ENCODE results near the gene PDE7B. TPM values are rescaled to one million over a fixed set of nuclear protein-coding genes. Genes with fewer than 3 reads are reported as not detected.

PDE7B gene
- total RNA-seq, 1 donor from 2014 or later = 3.9 TPM

DNA sequence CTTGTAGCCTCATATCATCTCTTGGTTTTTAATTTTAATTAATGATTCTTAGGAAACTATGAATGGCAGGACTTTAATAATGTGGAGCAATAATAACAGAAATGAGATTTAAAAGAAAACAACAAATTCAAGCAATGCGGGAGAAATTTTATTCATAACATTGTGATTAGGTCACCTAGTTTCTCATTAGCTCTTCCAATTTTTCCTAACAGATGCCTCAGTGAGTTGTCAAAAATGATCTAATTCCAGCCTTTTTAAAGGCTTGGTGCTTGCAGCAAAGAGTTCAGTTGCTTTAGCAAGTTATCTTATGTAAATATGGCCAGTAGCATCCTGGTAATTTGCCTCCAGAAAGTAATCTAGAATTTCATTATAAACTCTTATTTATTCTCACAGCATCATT lies 20.4 kb downstream of the PDE7B start:
- no peak for DNase-seq (ENCODE audit: extremely low spot score, unreplicated experiment)
- H3K36me3 Mint-ChIP-seq (ENCODE audit: unreplicated experiment) = peaks cover 1% of the 10 kb centered on the region

DNA sequence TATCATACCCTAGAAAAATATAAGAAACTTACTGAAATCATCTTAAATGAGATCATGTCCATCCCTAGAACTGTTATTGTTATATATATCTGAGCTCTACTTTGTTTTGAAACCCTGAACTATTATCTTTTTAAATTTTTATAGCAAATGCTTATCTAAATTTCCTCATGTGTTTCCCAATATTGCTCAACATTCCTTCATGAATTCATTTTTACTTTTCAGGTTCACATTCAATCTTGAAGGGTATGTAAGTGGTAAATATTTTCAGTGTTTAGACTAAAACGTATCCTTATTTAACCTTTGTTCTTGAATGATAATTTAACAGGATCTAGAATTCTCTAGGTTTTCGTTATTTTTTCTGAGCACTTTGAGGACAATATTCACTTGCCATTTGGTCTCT lies 23.9 kb downstream of the PDE7B start:
- Mint-ChIP-seq H3K27me3 (ENCODE audit: unreplicated experiment) (no peaks in the 10 kb centered on the region), H3K27ac (ENCODE audit: unreplicated experiment) (no peak overlapping the region), H3K4me1 (ENCODE audit: unreplicated experiment) (peaks cover 32% of the 10 kb centered on the region), H3K9me3 (ENCODE audit: unreplicated experiment) (no peaks in the 10 kb centered on the region), H3K36me3 (ENCODE audit: unreplicated experiment) (no peaks in the 10 kb centered on the region), H3K4me3 (ENCODE audit: unreplicated experiment) (no peak overlapping the region)
- TF ChIP-seq, protein P1, sequence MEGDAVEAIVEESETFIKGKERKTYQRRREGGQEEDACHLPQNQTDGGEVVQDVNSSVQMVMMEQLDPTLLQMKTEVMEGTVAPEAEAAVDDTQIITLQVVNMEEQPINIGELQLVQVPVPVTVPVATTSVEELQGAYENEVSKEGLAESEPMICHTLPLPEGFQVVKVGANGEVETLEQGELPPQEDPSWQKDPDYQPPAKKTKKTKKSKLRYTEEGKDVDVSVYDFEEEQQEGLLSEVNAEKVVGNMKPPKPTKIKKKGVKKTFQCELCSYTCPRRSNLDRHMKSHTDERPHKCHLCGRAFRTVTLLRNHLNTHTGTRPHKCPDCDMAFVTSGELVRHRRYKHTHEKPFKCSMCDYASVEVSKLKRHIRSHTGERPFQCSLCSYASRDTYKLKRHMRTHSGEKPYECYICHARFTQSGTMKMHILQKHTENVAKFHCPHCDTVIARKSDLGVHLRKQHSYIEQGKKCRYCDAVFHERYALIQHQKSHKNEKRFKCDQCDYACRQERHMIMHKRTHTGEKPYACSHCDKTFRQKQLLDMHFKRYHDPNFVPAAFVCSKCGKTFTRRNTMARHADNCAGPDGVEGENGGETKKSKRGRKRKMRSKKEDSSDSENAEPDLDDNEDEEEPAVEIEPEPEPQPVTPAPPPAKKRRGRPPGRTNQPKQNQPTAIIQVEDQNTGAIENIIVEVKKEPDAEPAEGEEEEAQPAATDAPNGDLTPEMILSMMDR (IDR thresholded peaks at IDR 0.05) = no peak
- no peak for DNase-seq (ENCODE audit: extremely low spot score, unreplicated experiment)

More for the DNA sequence above, 20.4 kb downstream of the PDE7B start:
- H3K27me3 Mint-ChIP-seq (ENCODE audit: unreplicated experiment) = no peaks in the 10 kb centered on the region
- no peak overlapping the region for H3K27ac Mint-ChIP-seq (ENCODE audit: unreplicated experiment)
- no peak overlapping the region for H3K4me3 Mint-ChIP-seq (ENCODE audit: unreplicated experiment)
- H3K9me3 Mint-ChIP-seq (ENCODE audit: unreplicated experiment) = peaks cover 4% of the 10 kb centered on the region
- peaks cover 29% of the 10 kb centered on the region for H3K4me1 Mint-ChIP-seq (ENCODE audit: unreplicated experiment)
- TF ChIP-seq, protein P1 (IDR thresholded peaks at IDR 0.05) = no peak

DNA sequence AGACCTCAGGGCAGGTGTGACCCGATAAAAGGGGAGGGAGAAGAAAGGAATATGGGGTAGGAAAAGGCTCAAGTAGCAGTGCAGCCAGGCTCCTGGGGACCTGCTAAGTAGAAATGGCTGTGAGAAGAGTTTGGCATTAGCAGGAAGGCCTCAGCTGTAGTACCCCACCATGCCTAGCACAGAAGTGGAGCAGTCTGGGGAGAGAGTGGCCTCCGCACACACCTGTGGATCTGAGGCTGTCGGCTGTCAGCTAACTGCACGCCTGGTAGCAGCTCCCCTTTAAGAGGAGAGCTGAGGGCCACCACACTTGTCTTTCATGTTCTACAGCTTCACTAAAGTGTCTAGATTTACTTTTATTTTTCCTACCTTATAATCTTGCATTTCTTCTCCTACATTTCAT lies 24.6 kb downstream of the PDE7B start:
- TF ChIP-seq, protein P1 (IDR thresholded peaks at IDR 0.05) = no peak
- Mint-ChIP-seq H3K27me3 (ENCODE audit: unreplicated experiment) (no peaks in the 10 kb centered on the region), H3K27ac (ENCODE audit: unreplicated experiment) (peak overlapping the region; percentile 0), H3K4me1 (ENCODE audit: unreplicated experiment) (peaks cover 32% of the 10 kb centered on the region), H3K9me3 (ENCODE audit: unreplicated experiment) (no peaks in the 10 kb centered on the region), H3K36me3 (ENCODE audit: unreplicated experiment) (no peaks in the 10 kb centered on the region), H3K4me3 (ENCODE audit: unreplicated experiment) (no peak overlapping the region)
- no peak for DNase-seq (ENCODE audit: extremely low spot score, unreplicated experiment)

DNA sequence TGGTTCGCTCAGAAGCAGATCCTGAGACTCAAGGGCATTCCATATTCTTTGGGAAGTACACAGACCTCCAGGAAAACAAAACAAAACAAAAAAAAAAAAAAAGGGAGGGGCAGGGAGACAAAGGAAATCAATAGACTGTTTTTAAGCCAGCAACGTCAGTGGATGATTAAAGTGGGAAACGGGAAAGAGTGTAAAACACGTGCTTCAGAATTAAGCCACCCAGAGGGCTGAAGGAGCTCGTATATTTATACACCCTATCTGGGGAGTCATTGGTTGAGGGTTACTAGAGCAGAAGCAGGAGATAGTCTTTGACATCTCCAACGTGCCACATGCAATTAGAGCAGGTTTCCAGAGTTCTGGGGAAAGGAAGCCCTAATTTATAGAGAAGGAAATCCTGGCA lies 26.2 kb downstream of the PDE7B start:
- Mint-ChIP-seq H3K27ac (ENCODE audit: unreplicated experiment) (no peak overlapping the region), H3K36me3 (ENCODE audit: unreplicated experiment) (no peaks in the 10 kb centered on the region), H3K4me1 (ENCODE audit: unreplicated experiment) (peaks cover 24% of the 10 kb centered on the region), H3K9me3 (ENCODE audit: unreplicated experiment) (no peaks in the 10 kb centered on the region), H3K4me3 (ENCODE audit: unreplicated experiment) (no peak overlapping the region), H3K27me3 (ENCODE audit: unreplicated experiment) (no peaks in the 10 kb centered on the region)
- TF ChIP-seq, protein P1 (IDR thresholded peaks at IDR 0.05) = no peak
- DNase-seq (ENCODE audit: extremely low spot score, unreplicated experiment) = no peak

DNA sequence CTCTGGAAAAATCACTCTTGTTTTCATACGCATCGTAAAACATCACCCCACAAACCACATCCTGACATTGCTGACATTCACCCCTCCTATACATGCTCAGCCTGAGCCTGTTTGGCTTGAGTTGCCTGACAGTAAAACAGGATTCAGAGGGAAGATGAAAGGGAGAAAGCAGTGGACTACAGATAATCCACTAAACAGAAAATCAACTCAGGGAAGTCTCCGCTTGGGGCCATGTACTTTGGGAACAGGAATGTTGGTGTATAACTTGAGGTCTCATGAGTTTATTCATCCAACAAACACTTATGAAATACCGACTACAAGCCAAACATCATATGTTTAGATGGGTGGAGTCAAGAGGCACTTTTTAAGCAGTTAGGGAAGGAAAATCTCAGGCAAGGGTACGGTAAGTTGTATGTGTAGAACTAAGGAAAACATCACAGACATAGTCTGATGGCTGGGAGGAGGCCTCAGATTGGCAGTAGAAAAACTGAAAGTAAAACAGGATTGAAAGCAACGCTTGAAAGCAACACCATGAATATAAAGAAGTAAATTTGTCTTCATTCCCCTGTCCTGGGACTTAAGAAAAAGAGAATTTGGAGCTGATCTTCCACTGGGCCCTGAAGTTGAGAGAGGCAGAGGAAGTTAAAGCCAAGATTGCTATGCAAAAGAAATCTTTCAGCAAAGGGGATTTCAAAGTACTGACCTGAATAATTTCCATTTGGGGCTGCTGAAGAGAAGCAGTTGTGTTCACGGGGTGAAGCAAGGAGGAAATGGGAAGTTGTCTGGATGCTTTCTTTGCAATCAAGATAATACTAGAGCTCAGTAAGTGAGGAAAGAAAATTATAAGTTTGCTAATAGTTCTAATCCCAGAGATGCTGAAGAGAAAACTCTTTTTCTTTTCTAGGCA lies 28.8 kb downstream of the PDE7B start:
- TF ChIP-seq, protein P1 (IDR thresholded peaks at IDR 0.05) = no peak
- Mint-ChIP-seq H3K36me3 (ENCODE audit: unreplicated experiment) (no peaks in the 10 kb centered on the region), H3K9me3 (ENCODE audit: unreplicated experiment) (no peaks in the 10 kb centered on the region), H3K4me3 (ENCODE audit: unreplicated experiment) (peak overlapping the region; percentile 3), H3K27ac (ENCODE audit: unreplicated experiment) (peak overlapping the region; percentile 73), H3K4me1 (ENCODE audit: unreplicated experiment) (peaks cover 24% of the 10 kb centered on the region), H3K27me3 (ENCODE audit: unreplicated experiment) (no peaks in the 10 kb centered on the region)
- DNase-seq (ENCODE audit: extremely low spot score, unreplicated experiment) = no peak

Measured in osteocyte (in vitro differentiated cells).